HepG2 (cell line): ENCODE data around the gene PISD. TPM values are rescaled to one million over a fixed set of nuclear protein-coding genes. Genes with fewer than 3 reads are reported as not detected.

Experiments
- ATF7-NPFF ChIP-seq: sonication (generic); formaldehyde crosslinking; IDR thresholded peaks from 2 replicates; pipeline ENCODE4 v1.8.1; 2023; ENCODE audit warnings: mild to moderate bottlenecking, low read depth, missing genetic modification reagents, moderate library complexity
- CHD4 ChIP-seq: fragments of 200-600 bp; sonication (generic); IDR thresholded peaks from 2 replicates; pipeline ENCODE4 v1.7.0; 2017; ENCODE audit warnings: mild to moderate bottlenecking, low read length, borderline replicate concordance
- FOSL2 ChIP-seq: sonication (generic); formaldehyde crosslinking; IDR thresholded peaks from 2 replicates; pipeline ENCODE4 v1.4.0; 2020; ENCODE audit warnings: missing genetic modification reagents
- HDAC2 ChIP-seq: sonication (generic); formaldehyde crosslinking; IDR thresholded peaks from 2 replicates; pipeline ENCODE4 v1.4.0; 2020; ENCODE audit warnings: missing genetic modification reagents
- HNRNPLL ChIP-seq: fragments of 200-400 bp; formaldehyde crosslinking; IDR thresholded peaks from 2 replicates; pipeline ENCODE4 v1.6.1; 2017; ENCODE audit warnings: mild to moderate bottlenecking, low read depth, low read length; ENCODE audit not compliant: poor library complexity, severe bottlenecking
- IRF9 ChIP-seq: sonication (generic); formaldehyde crosslinking; IDR thresholded peaks from 2 replicates; pipeline ENCODE4 v1.8.0; 2022; ENCODE audit warnings: missing genetic modification reagents, mild to moderate bottlenecking, borderline replicate concordance
- NFKBIZ ChIP-seq: IDR thresholded peaks from 2 replicates; pipeline ENCODE4 v1.6.1; 2018; ENCODE audit warnings: missing genetic modification reagents, missing compliant biosample characterization
- PAX8 ChIP-seq: sonication (generic); formaldehyde crosslinking; IDR thresholded peaks from 2 replicates; pipeline ENCODE4 v1.8.0; 2022; ENCODE audit warnings: mild to moderate bottlenecking, missing genetic modification reagents, borderline replicate concordance
- SMARCE1 ChIP-seq: fragments of 450-650 bp; IDR thresholded peaks from 2 replicates; pipeline ENCODE4 v1.6.1; 2017; ENCODE audit warnings: borderline replicate concordance
- UBTF ChIP-seq: sonication (generic); formaldehyde crosslinking; IDR thresholded peaks from 2 replicates; pipeline ENCODE4 v1.4.0; 2020; ENCODE audit warnings: mild to moderate bottlenecking, missing genetic modification reagents
- XRCC5 ChIP-seq: fragments of 200-400 bp; formaldehyde crosslinking; optimal IDR thresholded peaks from 2 replicates; pipeline ENCODE3; 2017; ENCODE audit warnings: mild to moderate bottlenecking, low read length
- ZNF124 ChIP-seq: sonication (generic); formaldehyde crosslinking; IDR thresholded peaks from 2 replicates; pipeline ENCODE4 v1.4.0; 2020; ENCODE audit warnings: missing genetic modification reagents
- ZNF138 ChIP-seq: sonication (generic); formaldehyde crosslinking; IDR thresholded peaks from 2 replicates; pipeline ENCODE4 v1.5.0; 2020; ENCODE audit warnings: mild to moderate bottlenecking, low read depth, missing genetic modification reagents
- ZNF280D ChIP-seq: sonication (generic); formaldehyde crosslinking; IDR thresholded peaks from 2 replicates; pipeline ENCODE4 v1.5.1; 2020; ENCODE audit warnings: mild to moderate bottlenecking, missing genetic modification reagents
- ZNF33A ChIP-seq: sonication (generic); formaldehyde crosslinking; IDR thresholded peaks from 2 replicates; pipeline ENCODE4 v1.5.1; 2020; ENCODE audit warnings: missing genetic modification reagents, mild to moderate bottlenecking, moderate library complexity, borderline replicate concordance
- ZNF468 ChIP-seq: sonication (generic); formaldehyde crosslinking; IDR thresholded peaks from 2 replicates; pipeline ENCODE4 v1.8.0; 2022; ENCODE audit warnings: mild to moderate bottlenecking, moderate library complexity, missing genetic modification reagents
- ZNF558 ChIP-seq: sonication (generic); formaldehyde crosslinking; IDR thresholded peaks from 2 replicates; pipeline ENCODE4 v1.9.0; 2022; ENCODE audit warnings: mild to moderate bottlenecking, missing genetic modification reagents, borderline replicate concordance
- ZNF678 ChIP-seq: sonication (generic); formaldehyde crosslinking; IDR thresholded peaks from 2 replicates; pipeline ENCODE4 v1.4.0; 2020; ENCODE audit warnings: mild to moderate bottlenecking, missing genetic modification reagents
- ZNF761 ChIP-seq: sonication (generic); formaldehyde crosslinking; conservative IDR thresholded peaks from 2 replicates; pipeline ENCODE4 v1.4.0; 2020; ENCODE audit warnings: mild to moderate bottlenecking, missing genetic modification reagents
- polyA plus RNA-seq, 8 experiments: library from polyadenylated mRNA; depleted of rRNA in 3 of 8; stranded (reverse) in 7 of 8; unstranded in 1 of 8; fragments of >200 nt; fragmentation: Illumina TruSeq in 4 of 8; extraction: Trizol in 4 of 8; gene quantifications; 2 replicates each; pipeline versions ENCODE4 v1.2.1 to v1.2.3, GENCODE V29; 2011 to 2016; ENCODE audit warnings: low read depth in 4 of 8, missing spikeins in 1 of 8, mixed read lengths in 1 of 8; ENCODE audit not compliant: insufficient read depth in 1 of 8
- total RNA-seq, 5 experiments: library from RNA; depleted of rRNA; stranded (reverse); fragments of >200 nt; fragmentation: Illumina TruSeq; extraction: Trizol; gene quantifications; 2 replicates each; pipeline ENCODE4 v1.2.3, GENCODE V29; 2016; ENCODE audit warnings: low read depth in 1 of 5

Gene PISD
- total and polyA plus RNA-seq, 2 of the 13 experiments (the other 11 are each of a cell fraction or from before 2014, with no cell fraction given): 30.1 to 47.7 TPM

GRCh38 chr22:31586137-31586920 is 75.7 kb downstream of the PISD start (continued):
- TF ChIP-seq CHD4: peak; percentile 47; the same call in 1 of the 2 replicates
- no peak for TF ChIP-seq XRCC5
- TF ChIP-seq PAX8: no peak
- TF ChIP-seq HDAC2 (CRISPR knock-in tag): peak; percentile 96
- TF ChIP-seq ZNF558: no peak
- TF ChIP-seq ZNF33A: no peak
- no peak for TF ChIP-seq HNRNPLL
- TF ChIP-seq ATF7-NPFF: no peak
- TF ChIP-seq SMARCE1: no peak
- no peak for TF ChIP-seq IRF9 (CRISPR knock-in tag)
- no peak; the same call in 1 of the 2 replicates for TF ChIP-seq UBTF (CRISPR knock-in tag)
- TF ChIP-seq ZNF678 (CRISPR knock-in tag): no peak
- no peak for TF ChIP-seq ZNF280D (CRISPR knock-in tag)
- no peak for TF ChIP-seq ZNF138
- peak; percentile 82 for TF ChIP-seq FOSL2 (CRISPR knock-in tag)
- TF ChIP-seq ZNF761: no peak
- TF ChIP-seq ZNF124: 0 out of 2 replicates have a peak, but pooled peaks have one; percentile 38
- TF ChIP-seq ZNF468 (CRISPR knock-in tag): no peak
- peak; percentile 42; the same call in 1 of the 2 replicates for TF ChIP-seq NFKBIZ (CRISPR knock-in tag)
